ENCODE results near the gene RNASE8.
"Not testable (repeated sequence)": the region's sequence is repeated elsewhere in the genome, so short reads cannot be mapped to it uniquely, and the experiment has no call there.

The RNASE8 gene

GRCh38 chr14:21030531-21030930 is 27.1 kb upstream of the RNASE8 start:
- no peak for DNase-seq (ENCODE audit: low read depth)

DNA sequence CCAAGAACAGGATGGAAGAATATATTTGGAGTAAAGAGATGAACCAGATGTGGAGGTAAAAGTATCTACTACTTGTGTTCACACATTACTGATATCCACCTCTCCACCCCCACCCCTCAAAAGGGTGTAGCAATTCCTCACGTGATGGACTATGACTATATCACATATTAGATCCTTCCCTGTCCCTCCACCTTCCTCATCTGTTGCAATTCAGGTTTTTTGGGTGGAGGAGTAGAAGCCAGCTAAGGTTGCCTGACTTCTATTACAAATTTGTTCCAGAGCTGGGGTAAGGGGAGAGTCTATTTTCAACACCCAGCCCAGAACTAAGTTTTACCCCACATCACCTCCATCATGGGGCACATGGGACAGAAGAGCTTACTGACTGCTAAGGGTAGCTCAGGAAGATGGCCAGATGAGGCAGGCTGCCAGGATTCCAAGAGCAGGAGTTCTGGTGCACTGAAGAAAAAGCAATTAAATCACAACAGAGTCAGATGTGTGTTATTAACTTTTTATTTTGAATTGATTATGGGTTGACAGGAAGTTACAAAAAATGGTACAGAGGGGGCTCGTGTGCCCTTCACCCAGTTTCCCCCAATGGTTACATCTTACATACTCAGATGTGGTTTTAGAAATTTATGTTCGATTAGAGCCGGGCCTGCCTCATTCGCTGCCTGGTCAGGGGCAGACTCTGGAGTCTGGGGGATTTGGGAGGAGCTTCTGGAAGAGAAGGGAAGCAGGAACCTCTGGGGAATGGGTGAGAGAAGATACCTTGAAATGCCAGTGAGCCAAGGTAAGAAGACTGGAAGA is 25.1 kb upstream of the RNASE8 start:
- DNase-seq (ENCODE audit: low read depth) = no peak

- no peak for DNase-seq (ENCODE audit: low read depth)
These were observed 24.4 kb upstream of the RNASE8 start for GRCh38 chr14:21033133-21033698.

GRCh38 chr14:21034707-21035106 is 22.9 kb upstream of the RNASE8 start, which contains the start of gene RNASE13:
TSS of gene RNASE13 (minus strand) at chr14:21034807. CDS start at chr14:21034288, 519 bp downstream.
- no peak for DNase-seq (ENCODE audit: low read depth)

DNA sequence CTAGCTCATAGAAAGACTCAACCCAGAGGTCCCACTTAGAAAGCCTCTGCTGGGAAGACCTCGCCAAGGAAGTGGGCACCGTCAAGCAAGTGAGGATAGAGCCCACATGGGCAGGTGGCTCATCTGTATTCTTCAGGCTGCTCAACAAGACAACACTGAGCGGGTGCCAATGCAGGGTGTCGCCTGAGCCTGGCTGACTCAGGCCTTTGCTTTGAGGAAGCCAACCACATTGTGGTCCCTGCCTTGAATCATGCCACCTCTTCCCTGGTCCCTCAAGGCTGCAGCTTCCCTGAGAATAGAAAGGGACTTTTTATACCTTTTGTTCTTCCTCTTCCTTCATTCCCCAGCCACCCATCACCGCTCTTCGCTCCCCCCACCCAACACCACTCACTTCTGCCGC is 20.9 kb upstream of the RNASE8 start:
- no peak for DNase-seq (ENCODE audit: low read depth)

DNA sequence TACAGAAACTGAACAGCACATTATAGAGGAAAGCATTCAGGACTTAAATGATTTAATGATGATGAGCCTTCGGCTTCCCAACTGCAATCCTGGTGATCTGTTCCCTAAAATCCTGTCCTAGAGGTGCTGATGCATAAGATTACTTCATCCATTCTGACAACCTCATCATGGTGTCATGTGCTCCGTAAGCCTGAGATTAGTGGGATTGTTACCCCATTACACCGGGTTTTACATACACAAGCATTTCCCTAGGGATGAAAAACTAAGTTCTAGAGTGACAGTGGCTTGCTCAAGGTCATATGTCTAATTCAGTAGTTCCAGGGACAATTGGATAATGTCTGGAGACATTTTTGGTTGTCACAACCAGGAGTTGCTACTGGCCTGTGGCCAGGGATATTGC is 20.5 kb upstream of the RNASE8 start:
- no peak for DNase-seq (ENCODE audit: low read depth)

DNA sequence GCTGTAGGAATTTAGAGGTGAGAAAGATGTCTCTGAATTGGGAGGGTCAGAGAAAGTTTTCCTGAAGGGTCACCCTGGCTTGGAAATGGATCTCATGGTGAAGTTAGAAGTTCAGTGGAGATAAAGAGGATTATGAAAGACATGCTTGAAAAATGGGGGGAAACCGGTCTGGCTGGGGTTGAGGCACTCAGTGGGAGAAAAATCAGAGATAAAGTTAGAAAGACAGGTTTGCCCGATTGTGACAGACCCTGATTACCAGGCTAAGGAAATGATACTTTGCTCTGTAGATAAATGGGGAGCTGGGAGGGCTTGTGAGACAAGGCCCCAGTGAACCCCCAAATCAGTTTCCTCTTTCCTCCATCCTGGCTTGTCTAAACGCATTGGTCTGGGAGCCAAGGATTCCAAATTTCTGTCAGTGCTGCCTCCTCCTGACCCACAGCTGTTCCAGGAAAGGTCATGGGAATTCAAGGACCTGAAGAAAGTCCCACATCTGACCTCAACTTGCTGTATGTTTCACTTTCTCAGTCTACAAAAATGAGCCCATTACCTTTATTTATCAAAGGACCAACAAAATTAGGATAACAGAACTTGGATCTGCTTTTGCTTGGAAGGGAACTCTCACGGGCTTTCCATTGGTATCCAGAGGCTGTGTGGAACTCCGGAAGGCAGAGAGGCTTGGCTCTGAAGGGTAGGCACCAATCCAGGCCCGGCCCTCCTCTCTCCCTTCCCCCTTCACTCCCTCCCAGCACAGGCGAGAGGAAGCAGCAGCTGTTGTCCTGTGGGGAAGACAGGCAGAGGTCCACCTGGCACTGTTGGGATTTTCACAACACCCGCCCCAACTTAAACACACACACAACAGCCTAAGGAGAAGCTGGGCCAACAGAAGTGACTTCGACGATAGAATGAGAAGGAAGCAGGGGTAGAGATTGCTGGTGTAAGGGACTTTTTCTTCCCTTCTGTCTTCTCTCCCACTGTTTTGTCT is 18.9 kb upstream of the RNASE8 start:
- DNase-seq (ENCODE audit: low read depth) = peak; percentile 23

DNA sequence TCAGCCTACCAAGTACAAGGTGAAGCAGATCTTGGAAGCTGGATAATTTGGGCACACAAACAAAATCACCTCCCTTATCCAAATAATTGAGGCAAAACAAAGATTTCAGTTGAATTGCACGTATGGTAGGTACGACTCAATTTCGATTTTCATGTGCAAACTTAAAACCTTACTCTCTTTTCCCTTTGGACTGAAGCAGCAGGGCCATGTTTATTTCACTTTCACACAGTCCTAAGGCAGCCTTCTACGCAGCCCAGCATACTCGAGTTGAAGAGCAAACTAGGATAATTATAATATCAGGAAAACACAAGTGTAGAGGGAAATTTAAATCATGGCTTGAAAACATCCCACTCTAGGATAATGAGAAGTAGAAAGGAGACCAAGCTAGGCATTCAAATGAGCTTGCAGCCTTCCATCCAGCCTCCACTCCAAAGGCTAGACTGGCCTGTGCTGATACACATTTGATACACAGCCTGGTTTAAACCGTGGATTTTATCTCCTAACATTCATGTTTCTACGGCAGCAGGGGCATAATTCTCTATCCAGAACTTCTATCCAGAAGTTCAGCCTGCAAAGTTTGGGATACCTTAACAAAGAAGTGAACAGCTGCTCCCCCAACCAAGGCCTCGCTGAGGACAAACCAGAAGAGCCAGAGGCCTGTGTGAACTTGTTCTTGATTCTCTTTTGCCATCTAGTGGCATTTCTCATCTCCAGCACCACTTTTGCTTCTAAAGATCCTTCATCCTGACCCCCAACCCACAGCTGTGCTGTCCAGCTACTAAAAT is 17.8 kb upstream of the RNASE8 start:
- DNase-seq (ENCODE audit: low read depth) = peak; percentile 65

- DNase-seq (ENCODE audit: low read depth) = no peak
These were observed 17.2 kb upstream of the RNASE8 start for GRCh38 chr14:21040370-21040925.

DNA sequence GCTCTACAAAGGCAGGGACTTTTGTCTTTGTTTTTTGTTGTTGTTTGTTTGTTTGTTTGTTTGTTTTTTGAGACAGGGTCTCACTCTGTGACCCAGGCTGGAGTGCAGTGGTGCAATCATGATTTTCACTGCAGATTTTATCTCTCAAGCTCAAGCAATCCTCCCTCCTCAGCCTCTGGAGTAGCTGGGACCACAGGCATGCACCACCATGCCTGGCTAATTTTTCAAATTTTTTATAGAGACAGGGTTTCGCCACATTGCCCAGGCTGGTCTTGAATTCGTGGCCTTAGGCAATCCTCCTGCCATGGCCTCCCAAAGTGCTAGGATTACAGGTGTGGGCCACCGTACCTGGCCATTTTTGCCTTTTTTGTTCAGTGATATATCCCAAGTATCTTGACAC is 16.7 kb upstream of the RNASE8 start:
- DNase-seq (ENCODE audit: low read depth) = not testable (repeated sequence)

DNA sequence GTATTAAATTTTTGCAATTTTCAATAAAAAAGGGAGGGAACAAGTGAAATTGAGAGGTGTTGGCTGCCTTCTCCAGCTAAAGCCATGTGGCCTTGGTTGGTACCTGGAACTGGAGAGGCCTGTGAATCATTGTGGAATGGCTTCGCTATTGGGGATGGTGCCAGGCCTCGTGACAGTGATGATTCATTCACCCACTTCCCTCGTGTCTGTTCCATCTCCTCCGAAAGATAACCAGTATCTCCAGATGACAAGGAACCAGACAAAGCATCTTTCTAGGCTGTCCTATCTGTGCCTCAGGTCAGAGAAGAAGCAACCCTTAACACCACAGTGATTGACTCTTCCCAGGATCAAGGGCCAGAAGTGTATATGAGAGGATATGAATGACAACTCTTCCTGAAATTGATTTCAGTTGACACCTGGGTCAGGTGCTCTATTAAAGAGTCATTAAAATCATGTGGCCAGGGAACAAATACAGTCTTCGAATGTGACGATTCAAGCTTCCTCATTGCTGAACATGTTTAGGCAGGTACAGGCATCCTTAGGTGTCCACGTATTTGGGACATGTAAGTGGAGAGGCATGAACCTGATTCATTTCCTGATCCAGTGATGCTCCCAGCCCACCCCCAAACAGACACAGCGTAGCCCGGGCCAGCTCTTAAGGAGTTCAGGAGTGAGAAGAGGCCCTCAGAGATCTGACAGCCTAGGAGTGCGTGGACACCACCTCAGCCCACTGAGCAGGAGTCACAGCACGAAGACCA is 15.8 kb upstream of the RNASE8 start, which contains the start of gene RNASE7:
TSS of gene RNASE7 (plus strand) at position 687 of the 758 bp plus-strand sequence. CDS start 631 bp downstream, outside the sequence.
- peak; percentile 63 for DNase-seq (ENCODE audit: low read depth)

DNA sequence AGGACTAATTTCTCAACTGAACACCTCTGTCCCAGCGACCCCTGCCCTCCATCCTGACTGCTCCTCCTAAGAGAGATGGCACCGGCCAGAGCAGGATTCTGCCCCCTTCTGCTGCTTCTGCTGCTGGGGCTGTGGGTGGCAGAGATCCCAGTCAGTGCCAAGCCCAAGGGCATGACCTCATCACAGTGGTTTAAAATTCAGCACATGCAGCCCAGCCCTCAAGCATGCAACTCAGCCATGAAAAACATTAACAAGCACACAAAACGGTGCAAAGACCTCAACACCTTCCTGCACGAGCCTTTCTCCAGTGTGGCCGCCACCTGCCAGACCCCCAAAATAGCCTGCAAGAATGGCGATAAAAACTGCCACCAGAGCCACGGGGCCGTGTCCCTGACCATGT is 14.7 kb upstream of the RNASE8 start:
- DNase-seq (ENCODE audit: low read depth) = no peak

DNA sequence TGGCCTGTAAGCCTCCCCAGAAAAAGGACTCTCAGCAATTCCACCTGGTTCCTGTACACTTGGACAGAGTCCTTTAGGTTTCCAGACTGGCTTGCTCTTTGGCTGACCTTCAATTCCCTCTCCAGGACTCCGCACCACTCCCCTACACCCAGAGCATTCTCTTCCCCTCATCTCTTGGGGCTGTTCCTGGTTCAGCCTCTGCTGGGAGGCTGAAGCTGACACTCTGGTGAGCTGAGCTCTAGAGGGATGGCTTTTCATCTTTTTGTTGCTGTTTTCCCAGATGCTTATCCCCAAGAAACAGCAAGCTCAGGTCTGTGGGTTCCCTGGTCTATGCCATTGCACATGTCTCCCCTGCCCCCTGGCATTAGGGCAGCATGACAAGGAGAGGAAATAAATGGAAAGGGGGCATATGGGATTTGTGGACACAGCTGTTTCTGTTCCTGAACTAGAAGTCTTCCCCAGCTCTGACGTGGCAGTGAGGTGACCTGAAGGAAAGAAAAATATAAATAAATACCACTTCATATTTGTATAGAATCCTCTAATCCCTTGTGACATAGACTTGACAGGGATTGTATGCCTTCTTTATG is 14.1 kb upstream of the RNASE8 start:
- DNase-seq (ENCODE audit: low read depth) = no peak

DNA sequence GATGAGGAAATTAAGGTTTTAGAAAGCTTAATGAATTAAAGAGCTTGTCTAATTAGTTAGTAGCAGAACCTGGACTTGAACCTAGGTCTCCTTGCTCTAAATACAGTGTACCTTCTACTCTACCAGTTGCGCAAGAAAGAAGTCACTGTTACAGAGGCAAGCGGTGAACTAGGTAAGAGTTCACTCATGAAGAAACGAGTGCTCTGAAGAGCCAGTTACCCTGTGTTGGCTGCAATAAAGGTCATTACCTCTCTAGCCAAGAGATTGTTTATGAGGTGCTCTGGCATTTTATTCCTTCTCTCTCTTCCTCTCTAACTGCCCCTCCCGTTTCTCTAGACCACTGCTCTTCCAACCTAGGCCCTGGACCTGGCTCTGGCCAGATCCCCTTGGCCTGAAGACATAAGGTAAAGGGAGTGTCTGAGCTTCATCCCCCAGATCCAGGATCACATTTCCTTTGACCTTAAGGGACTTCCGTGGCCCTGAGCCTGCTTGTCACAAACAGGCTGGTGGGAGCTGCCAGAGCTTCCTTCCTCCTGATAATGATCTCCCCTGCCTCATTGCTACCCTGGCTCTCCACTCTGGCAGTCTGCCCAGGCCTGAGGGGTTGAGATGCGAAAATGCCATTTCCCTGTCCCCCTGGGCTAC is 13.5 kb upstream of the RNASE8 start:
- no peak for DNase-seq (ENCODE audit: low read depth)

- DNase-seq (ENCODE audit: low read depth) = no peak
These were observed 10.2 kb upstream of the RNASE8 start for GRCh38 chr14:21047378-21047781.

- DNase-seq (ENCODE audit: low read depth) = no peak
These were observed 9.0 kb upstream of the RNASE8 start for GRCh38 chr14:21048638-21049037.

DNA sequence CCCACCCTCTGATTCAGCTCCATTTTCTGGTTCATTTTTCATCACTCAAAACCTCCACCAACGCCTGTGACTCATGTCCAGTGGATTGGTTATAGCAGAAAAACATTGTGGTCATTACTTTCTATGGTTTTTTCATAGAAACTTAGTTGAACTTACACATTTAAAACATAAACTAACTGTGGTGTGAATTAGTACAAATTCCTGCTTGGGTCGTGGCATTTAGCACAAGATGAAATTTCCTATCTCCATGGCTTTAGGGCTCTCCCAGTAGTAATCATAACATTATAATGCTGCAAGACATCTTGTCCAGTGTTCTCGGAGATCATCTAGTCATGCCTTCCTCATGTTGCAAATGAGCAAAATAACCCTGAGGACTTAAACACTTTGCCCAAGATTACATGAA is 8.3 kb upstream of the RNASE8 start:
- DNase-seq (ENCODE audit: low read depth) = peak; percentile 59

DNA sequence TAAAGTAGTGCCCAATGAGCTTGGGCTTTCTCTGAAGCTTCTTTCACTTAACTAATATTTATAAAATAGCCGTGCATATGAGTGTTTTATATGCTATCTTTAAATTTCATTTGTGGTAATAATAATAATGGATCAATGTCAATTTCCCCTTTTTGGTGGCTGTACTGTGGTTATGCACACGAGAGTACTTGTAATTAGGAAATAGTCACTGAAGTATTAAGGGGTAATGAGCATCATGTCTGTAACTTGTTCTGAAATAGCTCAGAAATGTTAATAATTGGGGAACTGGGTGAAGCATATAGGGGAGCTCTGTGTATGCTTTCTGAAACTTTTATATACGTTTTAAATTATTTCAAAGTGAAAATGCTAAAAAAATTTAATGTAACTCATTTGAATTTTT is 7.0 kb upstream of the RNASE8 start:
- no peak for DNase-seq (ENCODE audit: low read depth)
